ENCODE data around the gene PTPN21.

The PTPN21 gene

GRCh38 chr14:88454886-88455285 lies 99.9 kb downstream of the PTPN21 start:
- no peak for DNase-seq

- DNase-seq, result no peak
Measured at GRCh38 chr14:88452231-88452630, 102.6 kb downstream of the PTPN21 start.

- DNase-seq, result no peak
Measured at GRCh38 chr14:88439088-88439487, 115.7 kb downstream of the PTPN21 start.

- no peak for DNase-seq
Measured at GRCh38 chr14:88437658-88438057, 117.1 kb downstream of the PTPN21 start.

- no peak for DNase-seq
Measured at GRCh38 chr14:88430976-88431375, 123.8 kb downstream of the PTPN21 start.

- no peak for DNase-seq
Measured at GRCh38 chr14:88426271-88426670, 128.5 kb downstream of the PTPN21 start.

- no peak for DNase-seq
Measured at GRCh38 chr14:88424573-88424972, 130.2 kb downstream of the PTPN21 start.

GRCh38 chr14:88422919-88423650 lies 131.7 kb downstream of the PTPN21 start:
- DNase-seq, result no peak

GRCh38 chr14:88422047-88422446 lies 132.8 kb downstream of the PTPN21 start:
- no peak for DNase-seq

- no peak for DNase-seq
Measured at GRCh38 chr14:88421286-88421685, 133.5 kb downstream of the PTPN21 start.

GRCh38 chr14:88420187-88420586 lies 134.6 kb downstream of the PTPN21 start:
- DNase-seq, result no peak

- no peak for DNase-seq
Measured at GRCh38 chr14:88417594-88417993, 137.2 kb downstream of the PTPN21 start.
